ENCODE data around the gene F2R. TPM values are rescaled to one million over a fixed set of nuclear protein-coding genes. Genes with fewer than 3 reads are reported as not detected.
A peak's percentile ranks its signal among the peaks of the same experiment; 100 is the strongest.

The F2R gene
- total and polyA plus RNA-seq, 2 of the 4 experiments (the other 2 are of a cell fraction) = 85.7 to 147 TPM

DNA sequence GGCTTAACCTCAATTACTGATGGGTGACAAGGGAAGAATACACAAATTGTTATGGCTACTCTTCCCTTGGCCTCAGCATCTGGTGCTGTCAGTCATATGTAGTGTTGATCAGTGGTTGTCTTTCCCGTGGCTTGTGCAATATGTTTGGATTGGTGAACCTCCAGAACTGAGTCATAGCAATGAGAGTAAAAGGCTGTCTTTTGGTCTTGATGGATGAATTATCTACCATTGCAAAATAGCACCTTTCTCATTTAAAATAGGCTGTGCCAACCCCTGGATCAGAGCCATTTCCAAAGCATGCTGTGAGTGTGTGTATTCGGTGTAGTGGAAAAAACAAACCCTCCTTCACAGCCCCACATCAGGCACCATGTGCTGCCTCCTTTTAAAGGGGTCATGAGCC, 14.6 kb upstream of the F2R start:
- BruUV-seq (replicated peaks) = no TSS peak

More for the DNA sequence above, 14.6 kb upstream of the F2R start:
- H2BK120ac ChIP-seq (ENCODE audit: low read depth, low read length) = peak overlapping the region; percentile 76
- H3K9me3 ChIP-seq (ENCODE audit: control insufficient read depth, insufficient read depth, low read length) = no peaks in the 10 kb centered on the region
- peak; percentile 92 for DNase-seq
- POLR2A ChIA-PET (ENCODE audit: unreplicated experiment) = no interaction called here
- H3K56ac ChIP-seq (ENCODE audit: extremely low read depth, insufficient read depth, low read length) = no peak overlapping the region
- 0 out of 2 replicates have a peak overlapping the region, but pooled peaks have one; percentile 2 for H3K14ac ChIP-seq (replicated peaks; ENCODE audit: low read depth, low read length)
- peak overlapping the region; percentile 0 for H2BK5ac ChIP-seq (ENCODE audit: low read depth, low read length, poor library complexity, severe bottlenecking)
- peak overlapping the region in 1 of 2 experiments; percentile 65; a peak in 2 of 4 replicates for H4K8ac ChIP-seq (ENCODE audit: low read depth in 2 of 2, low read length in 2 of 2)
- H2AK9ac ChIP-seq (replicated peaks; ENCODE audit: low read depth, low read length, poor library complexity) = no peak overlapping the region
- TF ChIP-seq RFX5 (IDR thresholded peaks at IDR 0.05; ENCODE audit: low read depth, low read length) = no peak
- TF ChIP-seq, protein P1, sequence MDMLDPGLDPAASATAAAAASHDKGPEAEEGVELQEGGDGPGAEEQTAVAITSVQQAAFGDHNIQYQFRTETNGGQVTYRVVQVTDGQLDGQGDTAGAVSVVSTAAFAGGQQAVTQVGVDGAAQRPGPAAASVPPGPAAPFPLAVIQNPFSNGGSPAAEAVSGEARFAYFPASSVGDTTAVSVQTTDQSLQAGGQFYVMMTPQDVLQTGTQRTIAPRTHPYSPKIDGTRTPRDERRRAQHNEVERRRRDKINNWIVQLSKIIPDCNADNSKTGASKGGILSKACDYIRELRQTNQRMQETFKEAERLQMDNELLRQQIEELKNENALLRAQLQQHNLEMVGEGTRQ (IDR thresholded peaks at IDR 0.05; ENCODE audit: low read depth, low read length) = no peak
- TF ChIP-seq CTCF (conservative IDR thresholded peaks at IDR 0.05; ENCODE audit: low read depth, low read length) = no peak
- TF ChIP-seq SMC3 (IDR thresholded peaks at IDR 0.05; ENCODE audit: low read depth, low read length) = no peak
- TF ChIP-seq MAZ (IDR thresholded peaks at IDR 0.05; ENCODE audit: borderline replicate concordance, low read depth, low read length) = no peak
- peak; percentile 100 for TF ChIP-seq CEBPB (IDR thresholded peaks at IDR 0.05; ENCODE audit: low read depth, low read length)
- peak; percentile 76 for TF ChIP-seq FOS (IDR thresholded peaks at IDR 0.05; ENCODE audit: low read depth, low read length)
- peak; percentile 53; the same call in 1 of the 2 replicates for TF ChIP-seq BHLHE40 (IDR thresholded peaks at IDR 0.05; ENCODE audit: low read depth, low read length)
- no peak for TF ChIP-seq MAFK (IDR thresholded peaks at IDR 0.05; ENCODE audit: low read depth, low read length)
- TF ChIP-seq CHD1 (IDR thresholded peaks at IDR 0.05; ENCODE audit: low read depth, low read length) = no peak
- TF ChIP-seq RAD21 (IDR thresholded peaks at IDR 0.05; ENCODE audit: low read length) = no peak
- peak; percentile 89 for TF ChIP-seq RCOR1 (IDR thresholded peaks at IDR 0.05; ENCODE audit: insufficient replicate concordance, low read length)
- 0 out of 2 replicates have a peak, but pooled peaks have one; percentile 30 for TF ChIP-seq MXI1 (IDR thresholded peaks at IDR 0.05; ENCODE audit: borderline replicate concordance, low read depth, low read length)
- peak overlapping the region; percentile 12 for H4K91ac ChIP-seq (ENCODE audit: insufficient read depth, low read depth, low read length)
- no peak overlapping the region for H3K9ac ChIP-seq (ENCODE audit: low read depth, low read length)
- dilution Hi-C loops (cut with HindIII; ENCODE audit: low sequenced_read_pairs, unreplicated experiment) (no loop called here), in situ Hi-C loops (cut with MboI; ENCODE audit: low sequenced_read_pairs) (no loop called here), intact Hi-C loops (cut with micrococcal nuclease) (no loop called here)
- H2BK15ac ChIP-seq (ENCODE audit: low read depth, low read length) = peak overlapping the region; percentile 56; the same call in 1 of the 3 replicates
- no peaks in the 10 kb centered on the region for H3K36me3 ChIP-seq (ENCODE audit: control insufficient read depth, insufficient read depth, low read length)
- H3K4me3 ChIP-seq (ENCODE audit: insufficient read depth, low read depth, low read length) = no peak overlapping the region
- no peaks in the 10 kb centered on the region for H3K27me3 ChIP-seq (ENCODE audit: control insufficient read depth, insufficient read depth, low read length)
- CTCF ChIA-PET = no interaction called here
- peak overlapping the region; percentile 45 for H3K4ac ChIP-seq (ENCODE audit: low read depth, low read length)
- peak overlapping the region; percentile 35; the same call in 1 of the 2 replicates for H4K5ac ChIP-seq (ENCODE audit: low read depth, low read length)
- 0 out of 2 replicates have a peak, but pooled peaks cover 4% of the 10 kb centered on the region for H3K9me1 ChIP-seq (ENCODE audit: insufficient read depth, low read length)
- peaks cover 9% of the 10 kb centered on the region for H3K4me1 ChIP-seq (ENCODE audit: control insufficient read depth, insufficient read depth, low read length)
- peak overlapping the region; percentile 12; the same call in 1 of the 2 replicates for H3K27ac ChIP-seq (ENCODE audit: insufficient read depth, low read length)
- peak overlapping the region; percentile 55 for H3K18ac ChIP-seq (ENCODE audit: low read depth, low read length)
- H4K20me1 ChIP-seq (ENCODE audit: insufficient read depth, low read length) = no peaks in the 10 kb centered on the region
- peak overlapping the region; percentile 46 for H2AK5ac ChIP-seq (ENCODE audit: low read depth, low read length)
- ATAC-seq (ENCODE audit: low read depth) = peak; percentile 72
- H2BK20ac ChIP-seq (ENCODE audit: low read depth, low read length) = peak overlapping the region; percentile 75
- no peak overlapping the region for H3K23ac ChIP-seq (ENCODE audit: low read depth, low read length)
- H3K79me1 ChIP-seq (ENCODE audit: low read depth in 1 of 2, low read length in 2 of 2) = no peaks in the 10 kb centered on the region
- no peak overlapping the region for H2AFZ ChIP-seq (replicated peaks; ENCODE audit: low read length, poor library complexity)
- WGBS, 2 experiments (ENCODE audit: extremely low coverage in 2 of 2, insufficient read length in 1 of 2) = no CpG with 5 or more reads among the region's 2 CpGs
- peak overlapping the region; percentile 11; the same call in 1 of the 2 replicates for H3K4me2 ChIP-seq (ENCODE audit: low read depth, low read length)

All from IMR-90 (cell line).